ACC112 (cell line): Measurements from ENCODE around the gene PTER.

Experiments used
- H2AFZ ChIP-seq: fragments of 200-600 bp; sonication (generic); one replicate; pipeline ENCODE4 v1.6.0; 2017; ENCODE audit warnings: antibody characterized with exemption, low read length; ENCODE audit not compliant: unreplicated experiment
- H3K27ac ChIP-seq: fragments of 200-600 bp; sonication (generic); 2 replicates; pipeline ENCODE4 v1.5.1; 2014; ENCODE audit warnings: low read depth, mild to moderate bottlenecking, antibody characterized with exemption, low read length, moderate library complexity
- H3K27me3 ChIP-seq: fragments of 200-600 bp; sonication (generic); 2 replicates; pipeline ENCODE4 v1.6.1; 2014; ENCODE audit warnings: mild to moderate bottlenecking, antibody characterized with exemption, low read length, moderate library complexity, mixed read lengths; ENCODE audit not compliant: insufficient read depth
- H3K36me3 ChIP-seq: fragments of 200-600 bp; sonication (generic); 2 replicates; pipeline ENCODE4 v1.6.1; 2016; ENCODE audit warnings: mild to moderate bottlenecking, antibody characterized with exemption, low read length, moderate library complexity, mixed read lengths; ENCODE audit not compliant: insufficient read depth
- H3K4me1 ChIP-seq: fragments of 200-600 bp; sonication (generic); one replicate; pipeline ENCODE4 v1.6.1; 2016; ENCODE audit warnings: low read length, mixed read lengths; ENCODE audit not compliant: insufficient read depth, unreplicated experiment, control insufficient read depth
- H3K4me3 ChIP-seq: fragments of 200-600 bp; sonication (generic); 2 replicates; pipeline ENCODE4 v1.5.1; 2014; ENCODE audit warnings: mild to moderate bottlenecking, low read depth, low read length
- H3K79me2 ChIP-seq: fragments of 200-600 bp; sonication (generic); one replicate; pipeline ENCODE4 v1.6.0; 2016; ENCODE audit warnings: low read length; ENCODE audit not compliant: control insufficient read depth, unreplicated experiment, insufficient read depth

PTER gene

DNA sequence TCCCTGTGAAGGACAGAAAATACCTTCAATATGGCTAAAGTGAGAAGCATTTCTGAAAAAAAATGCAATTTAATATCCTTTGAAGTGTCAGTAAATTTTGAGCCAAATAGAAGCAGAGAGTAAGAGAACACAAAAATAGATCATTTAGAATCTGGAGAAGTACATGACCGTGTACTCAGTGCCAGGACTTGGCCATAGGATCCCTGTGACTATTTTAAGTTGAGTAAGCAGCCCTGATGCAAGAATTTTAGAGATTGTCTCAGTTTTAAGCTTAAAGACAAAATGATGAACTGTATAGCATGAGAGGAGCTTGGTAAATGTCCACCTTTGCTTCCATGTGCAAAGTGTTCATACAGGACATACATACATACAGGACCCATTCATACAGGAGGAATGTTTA, 2.5 kb downstream of the PTER start:
- Histone ChIP-seq H3K4me3 (peak overlapping the region; percentile 30; the same call in 1 of the 2 replicates), H2AFZ (no peak overlapping the region), H3K79me2 (peaks cover 10% of the 10 kb centered on the region), H3K27me3 (no peaks in the 10 kb centered on the region), H3K4me1 (peaks cover 25% of the 10 kb centered on the region), H3K27ac (no peak overlapping the region), H3K36me3 (no peaks in the 10 kb centered on the region)

DNA sequence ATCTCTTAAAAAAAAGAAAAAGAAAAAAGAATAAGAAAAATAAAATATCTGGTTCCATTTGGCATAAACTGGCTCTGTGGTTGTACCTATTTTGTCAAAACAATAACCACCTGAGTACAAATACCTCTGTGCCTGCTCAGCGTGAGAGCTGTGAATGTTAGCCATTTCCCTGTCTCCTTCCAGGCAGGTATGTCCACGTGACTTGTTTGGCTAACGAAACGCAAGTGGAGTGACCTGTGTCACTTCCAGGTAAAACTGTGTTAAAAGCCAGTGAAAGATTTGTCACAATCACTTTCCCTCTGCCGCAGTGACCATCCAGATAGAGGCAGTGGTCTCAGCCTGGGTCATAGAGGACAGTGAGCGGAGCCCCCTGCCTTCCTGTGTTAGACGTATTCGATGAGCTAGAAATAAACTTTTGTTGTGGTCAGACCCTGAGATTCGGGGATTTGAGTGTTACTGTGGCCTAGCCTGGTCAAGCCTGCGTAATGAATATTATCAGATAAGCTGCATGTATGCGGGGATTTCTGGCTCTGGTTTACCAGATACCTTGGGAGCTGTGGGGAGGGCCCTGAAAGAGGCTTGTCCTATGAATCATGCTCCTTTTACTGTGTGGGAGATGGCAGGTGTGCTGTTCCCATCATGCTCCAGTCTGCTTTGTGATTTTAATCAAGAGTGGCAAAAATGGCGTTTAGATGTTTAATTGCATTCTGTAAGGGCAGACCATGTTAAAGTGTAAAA, 3.8 kb downstream of the PTER start:
- peaks cover 15% of the 10 kb centered on the region for H3K79me2 ChIP-seq
- H3K4me3 ChIP-seq = peak overlapping the region; percentile 12
- no peaks in the 10 kb centered on the region for H3K27me3 ChIP-seq
- H3K36me3 ChIP-seq = no peaks in the 10 kb centered on the region
- H3K27ac ChIP-seq = peak overlapping the region; percentile 35
- peaks cover 25% of the 10 kb centered on the region for H3K4me1 ChIP-seq
- H2AFZ ChIP-seq = no peak overlapping the region

DNA sequence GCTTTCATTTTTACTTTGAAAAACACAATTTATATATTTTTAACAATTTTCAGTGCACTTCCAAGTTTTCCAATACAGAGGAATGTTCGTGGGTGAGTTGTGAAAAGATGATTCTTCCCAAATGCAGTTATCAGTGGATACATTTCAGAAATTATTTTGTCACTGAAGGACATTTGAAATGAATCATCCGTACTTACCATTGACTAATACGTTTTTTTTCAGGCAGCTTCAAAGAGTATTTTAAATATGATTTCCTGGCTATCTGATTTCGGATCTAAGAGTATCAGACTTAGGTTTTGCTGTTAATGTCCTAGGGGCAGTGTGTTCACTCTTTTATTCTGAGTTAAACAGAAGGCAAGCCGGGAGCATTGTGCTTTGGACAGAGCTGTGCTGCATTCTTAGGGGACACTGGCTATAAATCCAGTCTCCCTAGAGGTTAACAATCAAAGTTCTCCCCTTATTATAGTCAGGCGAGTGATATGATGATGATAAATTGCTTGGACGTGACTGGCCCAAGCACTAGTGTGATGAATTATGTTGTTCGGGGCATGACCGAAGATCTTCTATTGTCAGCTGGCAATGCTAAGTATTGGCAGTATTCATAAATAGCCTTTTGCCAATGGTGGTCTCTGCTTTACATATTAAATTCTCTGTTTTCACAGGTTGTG, 4.5 kb downstream of the PTER start:
- Histone ChIP-seq H3K36me3 (no peaks in the 10 kb centered on the region), H3K4me3 (peak overlapping the region; percentile 38), H3K79me2 (peaks cover 18% of the 10 kb centered on the region), H3K27me3 (no peaks in the 10 kb centered on the region), H3K27ac (peak overlapping the region; percentile 35), H3K4me1 (peaks cover 25% of the 10 kb centered on the region), H2AFZ (no peak overlapping the region)

DNA sequence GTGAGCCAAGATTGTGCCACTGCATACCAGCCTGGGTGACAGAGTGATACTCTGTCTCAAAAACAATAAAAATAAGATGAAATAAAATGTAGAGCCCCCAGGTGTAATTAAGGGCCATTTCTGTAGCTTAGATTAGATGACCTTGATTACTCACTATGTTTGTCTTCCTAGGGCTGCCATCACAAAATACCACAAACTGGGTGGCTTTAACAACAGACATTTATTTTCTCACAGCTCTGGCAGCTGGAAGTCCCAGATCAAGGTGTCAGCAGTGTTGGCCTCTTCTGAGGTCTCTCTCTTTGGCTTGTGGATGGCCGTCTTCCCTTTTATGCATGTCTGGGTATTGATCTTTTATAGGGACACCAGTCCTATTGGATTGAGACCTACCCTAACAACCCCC, 6.1 kb downstream of the PTER start:
- no peaks in the 10 kb centered on the region for H3K27me3 ChIP-seq
- H3K4me3 ChIP-seq = no peak overlapping the region
- peaks cover 20% of the 10 kb centered on the region for H3K4me1 ChIP-seq
- H2AFZ ChIP-seq = no peak overlapping the region
- peaks cover 3% of the 10 kb centered on the region; the same call in 1 of the 2 replicates for H3K36me3 ChIP-seq
- peaks cover 15% of the 10 kb centered on the region for H3K79me2 ChIP-seq
- H3K27ac ChIP-seq = no peak overlapping the region

DNA sequence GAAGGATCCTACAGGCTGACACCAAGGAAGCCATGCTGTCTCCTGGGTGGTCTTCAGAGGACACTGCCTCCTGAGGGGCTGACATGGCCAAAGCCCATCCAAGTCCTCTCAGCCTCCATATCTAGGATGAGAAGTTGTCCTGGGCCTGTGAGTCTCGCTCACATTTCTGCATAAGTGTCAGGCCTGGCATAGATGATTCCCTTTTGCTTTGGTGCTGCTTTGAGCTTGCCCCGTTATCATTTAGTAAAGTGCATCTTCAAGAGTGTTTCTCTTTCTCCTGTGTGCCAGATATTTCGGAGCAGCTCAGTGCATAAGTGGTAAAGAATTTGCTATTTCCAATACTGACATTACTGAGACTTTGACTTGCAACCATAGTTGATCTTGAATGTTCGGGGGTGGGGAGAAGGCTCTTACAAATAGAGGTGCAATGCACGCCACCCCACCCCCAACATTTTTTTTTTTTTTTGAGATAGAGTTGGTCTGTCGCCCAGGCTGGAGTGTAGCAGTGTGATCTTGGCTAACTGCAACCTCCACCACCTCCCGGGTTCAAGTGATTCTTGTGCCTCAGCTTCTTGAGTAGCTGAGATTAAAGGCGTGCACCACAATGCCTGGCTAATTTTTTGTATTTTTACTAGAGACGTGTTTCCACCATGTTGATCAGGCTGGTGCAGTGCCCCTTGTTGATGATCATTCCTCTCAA, 9.1 kb downstream of the PTER start:
- Histone ChIP-seq H2AFZ (no peak overlapping the region), H3K27ac (no peak overlapping the region), H3K79me2 (peaks cover 15% of the 10 kb centered on the region)

DNA sequence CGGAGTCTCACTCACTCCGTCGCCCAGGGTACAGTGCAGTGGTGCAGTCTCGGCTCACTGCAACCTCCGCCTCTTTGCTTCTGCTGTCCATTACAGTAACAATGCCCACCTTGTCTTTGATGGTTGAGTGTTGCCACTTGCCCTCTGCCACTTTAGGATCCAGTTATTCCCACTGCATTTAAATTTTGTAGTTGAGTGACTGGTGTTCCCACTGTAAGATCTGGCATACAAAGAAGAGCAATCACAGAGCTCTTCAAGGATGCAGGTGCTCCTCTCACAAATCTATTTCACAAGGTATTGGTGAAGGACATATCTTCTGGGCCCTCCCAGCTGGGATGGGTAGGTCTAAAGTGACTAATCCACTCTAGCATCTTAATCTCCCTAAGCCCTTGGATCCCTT, 12.6 kb downstream of the PTER start:
- Histone ChIP-seq H3K27ac (no peak overlapping the region), H3K36me3 (peaks cover 8% of the 10 kb centered on the region; the same call in 1 of the 2 replicates), H3K4me1 (no peaks in the 10 kb centered on the region), H3K79me2 (peaks cover 8% of the 10 kb centered on the region), H3K4me3 (no peak overlapping the region), H3K27me3 (no peaks in the 10 kb centered on the region), H2AFZ (no peak overlapping the region)

More for the DNA sequence above, 9.1 kb downstream of the PTER start:
- no peaks in the 10 kb centered on the region for H3K27me3 ChIP-seq
- peaks cover 6% of the 10 kb centered on the region for H3K4me1 ChIP-seq
- H3K36me3 ChIP-seq = peaks cover 8% of the 10 kb centered on the region; the same call in 1 of the 2 replicates
- H3K4me3 ChIP-seq = no peak overlapping the region

DNA sequence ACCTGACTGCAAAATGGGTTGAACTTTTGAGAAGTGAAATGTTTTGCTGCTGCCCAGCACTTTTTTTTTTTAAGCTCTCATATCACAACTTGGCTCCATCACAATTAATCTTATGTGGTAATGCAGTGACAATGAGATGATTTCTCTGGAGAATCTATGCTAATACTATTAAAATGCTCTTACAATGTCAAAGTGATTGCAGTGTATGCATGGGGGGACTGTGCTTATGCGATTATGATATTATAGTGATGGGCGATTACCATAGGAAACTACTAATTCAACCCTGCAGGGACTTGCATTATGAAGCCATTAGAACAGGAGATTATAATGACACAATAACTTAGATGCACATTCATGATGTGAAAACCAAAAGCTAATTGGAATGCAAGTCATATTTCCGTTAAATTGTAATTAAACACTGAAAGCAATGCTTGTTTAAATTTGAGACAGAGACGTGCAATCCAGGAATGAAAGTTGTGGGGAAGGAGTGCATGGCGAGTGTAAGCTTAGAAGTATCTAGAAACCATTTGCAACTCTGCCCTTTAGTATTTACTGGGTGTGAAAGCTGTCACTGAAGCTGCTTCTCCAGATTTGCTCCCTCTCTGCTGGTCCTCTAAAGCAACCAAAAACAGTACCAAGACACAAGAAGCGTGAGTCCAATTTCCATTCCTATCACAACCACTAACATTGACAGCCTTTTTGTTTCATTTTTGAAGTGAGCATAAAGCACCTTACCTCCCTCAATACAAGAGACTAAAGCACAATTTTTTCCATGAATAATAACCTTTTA, 21.6 kb downstream of the PTER start:
- Histone ChIP-seq H2AFZ (no peak overlapping the region), H3K79me2 (no peaks in the 10 kb centered on the region), H3K27ac (no peak overlapping the region)

DNA sequence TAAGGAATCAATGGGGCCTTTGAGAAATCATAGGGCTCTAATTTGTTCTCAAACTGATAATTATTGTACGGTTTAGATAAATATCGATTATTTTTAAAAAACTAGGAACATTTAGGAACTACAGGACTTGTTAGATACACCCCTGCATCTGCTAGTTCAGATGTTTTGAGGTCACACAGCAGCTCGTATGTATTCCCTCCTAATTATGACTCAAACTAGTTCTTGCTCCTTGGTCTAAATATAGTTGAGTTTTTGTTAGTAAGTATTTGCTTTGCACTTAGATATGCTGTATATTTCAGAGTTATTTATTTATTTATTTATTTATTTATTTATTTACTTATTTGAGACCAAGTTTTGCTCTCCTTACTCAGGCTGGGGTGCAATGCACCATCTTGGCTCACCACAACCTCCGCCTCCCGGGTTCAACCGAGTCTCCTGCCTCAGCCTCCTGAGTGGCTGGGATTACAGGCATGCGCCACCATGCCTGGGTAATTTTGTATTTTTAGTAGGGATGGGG, 22.7 kb downstream of the PTER start:
- no peak overlapping the region for H2AFZ ChIP-seq
- H3K79me2 ChIP-seq = no peaks in the 10 kb centered on the region
- no peak overlapping the region for H3K27ac ChIP-seq
- H3K36me3 ChIP-seq = no peaks in the 10 kb centered on the region
- H3K4me1 ChIP-seq = no peaks in the 10 kb centered on the region
- H3K4me3 ChIP-seq = no peak overlapping the region
- no peaks in the 10 kb centered on the region for H3K27me3 ChIP-seq

More for the DNA sequence above, 21.6 kb downstream of the PTER start:
- no peaks in the 10 kb centered on the region for H3K27me3 ChIP-seq
- no peak overlapping the region for H3K4me3 ChIP-seq
- H3K4me1 ChIP-seq = no peaks in the 10 kb centered on the region
- H3K36me3 ChIP-seq = no peaks in the 10 kb centered on the region

DNA sequence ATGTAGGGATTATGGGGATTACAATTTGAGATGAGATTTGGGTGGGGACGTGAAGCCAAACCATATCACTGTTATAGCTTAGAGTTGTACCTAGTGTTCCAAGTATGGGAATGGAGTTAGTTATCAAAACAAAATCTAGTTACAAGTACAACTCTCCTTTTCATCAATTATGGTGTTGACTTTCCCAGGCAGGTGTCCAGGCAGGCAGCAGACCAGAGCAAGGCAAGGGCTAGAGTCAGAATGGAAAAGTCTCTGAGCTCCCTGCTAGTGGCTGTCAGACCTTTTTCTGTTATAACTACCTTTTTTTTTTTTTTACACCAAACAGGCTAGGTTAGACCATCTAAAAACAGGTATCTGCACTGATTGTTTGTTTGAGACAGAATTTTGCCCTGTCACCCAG, 29.2 kb downstream of the PTER start:
- no peak overlapping the region for H3K4me3 ChIP-seq
- peaks cover 2% of the 10 kb centered on the region for H3K79me2 ChIP-seq
- H3K27ac ChIP-seq = no peak overlapping the region

DNA sequence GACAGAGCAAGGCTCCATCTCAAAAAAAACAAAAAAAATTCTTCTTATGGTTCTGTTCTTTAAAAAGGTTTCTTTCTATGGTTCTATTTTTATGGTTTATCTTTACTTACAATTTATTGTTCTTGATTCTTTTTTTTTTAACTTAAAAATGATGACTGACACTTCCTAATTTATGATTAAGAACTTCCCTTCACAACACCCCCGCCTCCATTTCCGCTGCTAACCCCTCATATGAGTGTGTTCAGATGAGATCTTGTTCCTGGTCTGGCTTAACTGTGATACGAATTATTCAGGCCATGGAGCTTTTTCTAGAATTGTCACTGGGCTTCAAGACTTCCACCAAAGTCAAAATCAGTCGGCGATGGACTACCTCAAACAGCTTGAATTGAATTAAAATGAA, 33.9 kb downstream of the PTER start:
- Histone ChIP-seq H3K4me1 (no peaks in the 10 kb centered on the region), H3K36me3 (no peaks in the 10 kb centered on the region), H2AFZ (no peak overlapping the region), H3K27ac (no peak overlapping the region), H3K79me2 (peaks cover 2% of the 10 kb centered on the region), H3K27me3 (no peaks in the 10 kb centered on the region), H3K4me3 (no peak overlapping the region)

More for the DNA sequence above, 29.2 kb downstream of the PTER start:
- H3K4me1 ChIP-seq = no peaks in the 10 kb centered on the region
- H3K36me3 ChIP-seq = no peaks in the 10 kb centered on the region
- H2AFZ ChIP-seq = no peak overlapping the region
- no peaks in the 10 kb centered on the region for H3K27me3 ChIP-seq
